Measurements from ENCODE around the gene ERVFRD-1.
"Not testable (repeated sequence)": the region's sequence is repeated elsewhere in the genome, so short reads cannot be mapped to it uniquely, and the experiment has no call there.

The ERVFRD-1 gene

DNA sequence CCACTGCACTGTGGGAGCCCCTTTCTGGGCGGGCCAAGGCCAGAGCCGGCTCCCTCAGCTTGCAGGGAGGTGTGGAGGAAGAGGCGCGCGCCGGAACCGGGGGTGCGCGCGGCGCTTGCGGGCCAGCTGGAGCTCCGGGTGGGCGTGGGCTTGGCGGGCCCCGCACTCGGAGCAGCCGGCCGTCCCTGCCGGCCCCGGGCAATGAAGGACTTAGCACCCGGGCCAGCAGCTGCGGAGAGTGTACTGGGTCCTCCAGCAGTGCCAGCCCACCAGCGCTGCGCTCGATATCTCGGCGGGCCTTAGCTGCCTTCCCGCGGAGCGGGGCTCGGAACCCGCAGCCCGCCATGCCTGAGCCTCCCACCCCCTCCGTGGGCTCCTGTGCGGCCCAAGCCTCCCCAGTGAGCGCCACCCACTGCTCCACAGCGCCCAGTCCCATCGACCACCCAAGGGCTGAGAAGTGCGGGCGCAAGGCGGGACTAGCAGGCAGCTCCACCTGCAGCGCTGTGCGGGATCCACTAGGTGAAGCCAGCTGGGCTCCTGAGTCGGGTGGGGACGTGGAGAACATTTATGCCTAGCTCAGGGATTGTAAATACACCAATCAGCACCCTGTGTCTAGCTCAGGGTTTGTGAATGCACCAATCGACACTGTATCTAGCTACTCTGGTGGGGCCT, 24.2 kb downstream of the ERVFRD-1 start:
- not testable (repeated sequence) for DNase-seq (ENCODE audit: low read depth)

DNA sequence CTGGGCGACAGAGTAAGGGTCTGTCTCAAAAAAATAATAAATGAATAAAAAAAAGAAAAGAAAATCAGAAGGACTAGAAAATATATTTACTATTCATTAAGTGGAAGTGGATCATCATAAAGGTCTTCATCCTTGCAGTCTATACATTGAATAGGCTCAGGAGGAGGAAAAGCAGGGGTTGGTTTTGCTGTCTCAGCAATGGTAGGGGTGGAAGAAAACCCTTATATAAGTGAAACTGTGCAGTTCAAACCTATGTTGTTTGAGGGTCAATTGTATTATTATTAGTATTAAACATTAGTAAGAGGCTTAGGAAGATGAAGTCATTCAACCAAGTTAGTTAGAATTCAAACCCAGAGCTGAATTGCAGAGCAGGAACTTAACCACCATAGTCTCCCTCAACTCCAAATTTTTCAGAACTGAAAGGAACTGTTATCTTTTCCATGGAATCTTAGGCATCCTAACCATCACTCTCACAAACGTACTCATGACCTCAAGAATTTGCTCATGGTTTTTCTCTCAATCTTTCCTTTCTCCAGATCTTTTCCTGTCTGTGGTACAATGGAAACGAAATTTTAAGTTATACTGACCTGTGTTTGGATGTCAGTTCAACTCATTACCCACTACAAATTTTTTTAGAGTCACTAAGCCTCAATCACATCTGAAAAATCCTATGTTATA, 25.6 kb downstream of the ERVFRD-1 start:
- peak; percentile 84 for DNase-seq (ENCODE audit: low read depth)

DNA sequence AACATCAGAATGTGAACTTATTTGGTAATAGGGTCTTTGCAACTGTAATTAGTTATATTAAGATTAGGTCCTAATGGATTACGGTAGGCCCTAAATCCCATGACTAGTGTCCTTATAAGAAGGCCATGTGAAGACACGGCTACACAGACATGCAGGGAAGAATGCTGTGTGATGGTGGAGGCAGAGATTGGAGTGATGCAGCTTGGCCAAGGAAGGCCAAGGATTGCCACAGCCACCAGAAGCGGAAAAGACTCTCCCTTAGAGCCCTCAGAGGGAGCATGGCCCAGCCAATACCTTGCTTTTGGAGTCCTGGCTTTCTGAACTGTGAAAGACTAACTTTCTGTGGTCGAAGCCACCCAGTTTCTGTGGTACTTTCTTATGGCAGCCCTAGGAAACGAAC, 27.6 kb downstream of the ERVFRD-1 start:
- no peak for DNase-seq (ENCODE audit: low read depth)

DNA sequence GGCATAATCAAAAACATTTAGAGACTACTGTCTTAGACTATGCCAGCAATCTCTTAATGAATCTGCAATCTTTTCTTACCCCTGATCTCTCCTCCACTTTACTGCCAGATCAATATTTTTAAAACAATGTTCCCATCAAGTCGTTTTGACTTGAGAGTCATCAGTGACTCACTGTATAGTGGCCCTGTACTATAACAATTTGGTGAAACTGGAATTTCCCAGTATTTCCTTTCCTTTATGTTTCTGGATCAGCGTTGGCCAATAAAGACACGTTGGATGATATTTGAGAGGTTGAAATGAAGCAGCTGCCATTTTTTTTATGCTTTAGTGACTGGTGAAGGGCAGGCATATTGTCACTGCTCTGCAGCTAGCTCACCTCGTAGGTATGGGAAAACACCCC, 28.0 kb downstream of the ERVFRD-1 start:
- peak; percentile 39 for DNase-seq (ENCODE audit: low read depth)

DNA sequence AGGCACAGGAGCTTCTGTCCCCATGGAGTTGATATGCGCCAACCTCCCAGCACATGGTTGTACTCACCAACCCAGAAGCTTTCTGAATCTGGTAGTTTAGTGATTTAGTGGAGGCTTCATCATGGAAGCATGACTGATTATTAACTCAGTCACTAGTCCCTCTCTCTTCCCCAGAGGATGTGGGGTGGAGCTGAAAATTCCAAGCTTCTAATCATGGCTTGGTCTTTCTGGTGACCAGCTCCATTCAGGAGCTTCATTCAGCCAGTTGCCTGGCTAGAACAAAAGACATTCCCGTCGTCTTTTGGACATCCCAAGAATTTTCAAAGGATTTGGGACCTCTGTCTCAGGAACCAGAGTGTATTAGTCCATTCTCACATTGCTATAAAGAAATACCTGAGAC, 31.2 kb downstream of the ERVFRD-1 start:
- no peak for DNase-seq (ENCODE audit: low read depth)

DNA sequence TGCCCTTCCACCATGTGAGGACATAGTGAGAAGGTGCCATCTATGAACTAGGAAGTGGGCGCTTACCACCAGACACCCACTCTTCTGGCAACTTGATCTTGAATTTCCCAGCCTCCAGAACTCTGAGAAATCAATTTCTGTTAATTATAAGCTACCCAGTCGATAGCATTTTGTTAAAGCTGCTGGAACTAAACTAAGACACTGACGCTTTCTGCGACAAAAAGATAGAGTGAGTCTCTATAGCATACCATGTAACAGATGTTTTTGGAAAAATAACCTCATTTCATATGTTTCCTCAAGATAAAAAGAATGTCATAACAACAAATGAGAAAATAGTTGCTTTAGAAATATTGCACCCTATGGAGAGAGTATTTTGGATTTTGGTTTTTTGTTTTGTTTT, 33.3 kb downstream of the ERVFRD-1 start:
- DNase-seq (ENCODE audit: low read depth): no peak

DNA sequence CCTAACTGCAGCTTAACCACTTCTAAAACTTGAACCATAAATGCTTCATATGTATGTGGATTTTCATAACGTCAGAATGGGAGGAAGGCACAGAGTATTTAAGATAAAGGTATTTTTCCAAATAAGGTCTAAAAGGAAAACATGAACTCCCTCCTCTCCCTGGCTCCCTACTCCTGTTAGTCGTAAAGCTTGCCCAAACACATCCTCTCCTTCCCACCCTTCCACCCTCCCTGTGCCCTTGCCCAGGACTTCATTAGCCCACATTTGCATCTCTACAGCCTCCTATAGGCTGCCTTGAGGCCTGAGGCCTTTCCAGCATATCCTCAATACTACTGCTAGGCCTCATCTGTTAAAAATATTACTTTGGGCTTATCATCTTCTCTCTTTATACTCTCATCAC, 35.0 kb downstream of the ERVFRD-1 start:
- no peak for DNase-seq (ENCODE audit: low read depth)

DNA sequence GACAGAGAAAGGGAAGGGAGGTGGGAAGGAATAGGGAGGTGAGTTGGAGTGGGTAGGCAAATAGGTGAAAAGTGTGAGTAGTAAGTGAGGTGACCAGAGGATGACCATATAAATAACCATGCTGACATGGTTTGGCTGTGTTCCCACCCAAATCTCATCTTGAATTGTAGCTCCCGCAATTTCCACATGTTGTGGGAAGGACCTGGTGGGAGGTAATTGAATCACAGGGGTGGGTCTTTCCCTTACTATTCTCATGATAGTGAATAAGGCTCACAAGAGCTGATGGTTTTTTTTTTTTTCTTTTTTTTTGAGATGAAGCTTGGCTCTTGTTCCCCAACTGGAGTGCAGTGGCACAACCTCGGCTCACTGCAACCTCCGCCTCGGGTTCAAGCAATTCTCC, 39.4 kb downstream of the ERVFRD-1 start:
- DNase-seq (ENCODE audit: low read depth): no peak

DNA sequence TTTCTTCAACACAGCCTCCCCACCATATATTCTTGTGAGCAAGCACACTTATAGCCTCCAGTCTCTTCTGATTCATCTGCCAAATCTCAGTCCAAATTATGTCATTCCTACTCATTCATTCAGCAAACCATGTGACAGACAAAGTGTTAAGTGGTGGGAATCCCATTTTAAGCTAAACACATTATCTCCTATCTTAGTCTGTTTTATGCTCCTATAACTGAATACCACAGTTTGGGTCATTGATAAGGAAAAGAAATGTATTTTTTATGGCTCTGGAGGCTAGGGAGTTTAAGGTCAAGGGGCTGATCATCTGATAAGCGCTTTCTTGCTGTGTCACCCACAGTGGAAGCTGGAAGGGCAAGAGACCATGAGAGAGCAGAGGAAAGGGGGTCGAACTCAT, 41.8 kb downstream of the ERVFRD-1 start:
- peak; percentile 20 for DNase-seq (ENCODE audit: low read depth)

DNA sequence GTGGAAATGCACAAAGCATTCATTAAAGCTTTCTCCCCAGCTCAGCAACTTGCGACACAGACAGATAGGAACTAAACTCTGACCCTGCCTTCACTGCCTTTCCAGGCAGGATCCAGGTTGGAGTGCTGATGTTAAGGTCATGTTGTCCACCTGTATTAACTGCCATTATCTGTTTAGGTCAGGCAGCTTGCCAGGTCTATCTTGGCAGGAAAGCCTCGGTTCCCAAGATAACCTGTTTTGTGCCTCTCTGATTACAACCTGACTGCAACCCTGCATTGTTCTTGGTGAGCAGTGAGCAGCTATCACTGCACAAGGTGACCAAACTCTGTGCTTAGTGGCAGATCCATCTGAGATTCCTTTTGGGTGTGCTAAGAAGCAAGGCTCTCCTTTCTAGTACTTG, 44.2 kb downstream of the ERVFRD-1 start:
- no peak for DNase-seq (ENCODE audit: low read depth)

DNA sequence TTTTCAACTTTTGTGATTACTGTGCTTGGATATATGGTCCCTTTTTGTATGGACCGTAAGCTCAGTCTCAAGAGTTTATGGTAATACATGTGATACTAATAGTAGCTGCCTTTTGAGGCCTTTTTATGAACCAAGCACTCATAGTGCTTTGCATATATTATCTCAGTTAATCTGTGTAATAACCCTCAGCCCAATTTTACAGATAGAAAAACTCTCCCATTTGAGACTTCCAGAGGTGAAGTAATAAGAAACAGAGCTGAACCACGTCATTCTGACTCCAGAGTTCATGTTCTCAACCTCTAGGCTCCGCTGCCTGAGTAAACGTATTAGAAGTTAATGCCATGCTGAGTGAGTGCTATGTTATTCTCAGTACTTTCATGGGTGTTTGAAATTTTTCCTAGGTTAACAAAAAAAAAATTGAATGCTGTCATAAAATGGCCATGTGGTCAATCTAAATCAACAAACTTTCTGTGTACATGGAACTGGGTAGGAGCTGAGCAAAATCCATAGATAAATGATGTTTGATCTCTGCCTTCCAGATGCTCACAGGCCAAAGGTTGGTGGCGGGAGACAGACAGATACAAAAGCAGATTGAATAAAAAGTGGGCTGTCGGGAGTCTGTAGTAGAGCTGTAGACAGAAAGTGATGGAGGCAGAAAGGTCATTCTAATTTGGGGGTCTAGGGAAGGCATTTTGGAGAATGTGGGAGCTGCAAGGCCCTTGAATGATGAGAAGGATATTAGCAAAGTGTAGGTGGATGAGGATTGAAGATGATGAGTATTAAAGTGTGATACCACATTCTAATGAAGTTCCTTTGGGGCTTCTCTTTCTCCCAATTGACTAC, 44.8 kb downstream of the ERVFRD-1 start:
- no peak for DNase-seq (ENCODE audit: low read depth)

DNA sequence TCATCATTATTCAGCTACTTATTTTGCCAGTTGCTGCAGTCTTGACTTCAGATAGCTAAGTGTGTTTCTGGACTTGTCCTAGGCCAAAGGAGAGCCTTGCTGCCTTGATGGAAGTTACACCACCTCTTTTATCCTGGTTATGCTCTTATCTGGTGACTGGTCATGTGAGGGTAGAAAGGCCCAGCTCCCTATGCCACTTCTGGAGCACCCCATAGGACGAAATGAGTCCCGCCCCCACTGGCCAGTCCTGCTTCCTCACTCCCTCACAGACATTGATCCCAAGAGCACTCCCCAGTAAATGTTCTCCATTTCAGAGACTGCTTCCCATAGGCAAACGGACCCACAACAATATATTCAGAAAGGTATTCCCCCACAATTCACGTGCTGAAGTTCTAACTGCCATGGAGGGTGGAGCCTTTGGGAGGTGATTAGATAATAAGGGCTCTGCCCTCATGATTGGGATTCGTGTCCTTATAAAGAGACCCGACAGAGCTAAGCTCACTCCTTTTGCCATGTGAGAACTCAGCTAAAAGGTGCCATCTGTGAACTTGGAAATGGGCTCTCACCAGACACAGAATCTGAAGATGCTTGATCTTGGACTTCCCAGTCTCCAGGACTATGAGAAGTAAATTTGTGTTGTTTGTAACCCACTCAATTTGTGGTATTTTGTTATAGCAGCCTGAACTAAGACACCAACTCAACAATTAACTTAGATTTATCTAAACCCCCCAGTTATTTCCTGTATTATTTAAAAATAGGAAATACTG, 45.9 kb downstream of the ERVFRD-1 start:
- DNase-seq (ENCODE audit: low read depth): no peak

DNA sequence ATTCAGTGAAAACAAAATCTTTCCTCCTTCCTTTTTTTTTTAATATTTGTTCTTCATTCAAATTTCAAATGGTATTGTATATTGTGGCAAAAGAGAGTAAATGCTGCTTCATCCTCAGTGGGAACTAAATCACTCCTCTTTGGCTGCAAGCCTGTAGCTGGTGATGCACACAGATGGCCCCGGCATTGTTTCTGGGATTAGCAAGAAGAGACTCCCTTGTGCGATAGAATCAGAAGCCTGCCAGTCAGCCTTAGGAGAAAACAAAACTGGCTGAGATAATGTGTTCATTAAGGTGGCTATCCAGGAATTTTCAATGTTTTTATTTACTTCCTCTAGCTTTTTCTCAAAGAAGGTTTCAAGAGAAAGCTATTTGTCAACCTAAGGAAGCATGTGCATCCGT, 46.7 kb downstream of the ERVFRD-1 start:
- no peak for DNase-seq (ENCODE audit: low read depth)

DNA sequence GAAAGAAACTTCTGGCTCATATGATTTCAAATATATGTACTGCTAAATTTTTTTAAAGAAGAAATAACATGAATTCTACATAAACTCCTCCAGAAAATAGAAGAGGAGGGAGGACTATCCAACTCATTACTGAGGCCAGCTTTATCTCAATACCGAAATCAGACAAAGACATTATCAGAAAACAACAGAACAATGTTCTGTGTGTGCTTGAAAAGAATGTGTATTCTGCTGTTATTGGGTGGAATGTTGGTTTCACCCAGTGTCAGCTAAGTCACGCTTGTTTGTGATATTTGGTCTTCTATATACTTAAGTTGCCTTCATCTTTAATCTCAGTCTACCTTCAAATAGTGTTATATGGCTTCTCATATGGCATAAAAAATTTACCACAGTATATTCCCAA, 48.8 kb downstream of the ERVFRD-1 start:
- no peak for DNase-seq (ENCODE audit: low read depth)

DNA sequence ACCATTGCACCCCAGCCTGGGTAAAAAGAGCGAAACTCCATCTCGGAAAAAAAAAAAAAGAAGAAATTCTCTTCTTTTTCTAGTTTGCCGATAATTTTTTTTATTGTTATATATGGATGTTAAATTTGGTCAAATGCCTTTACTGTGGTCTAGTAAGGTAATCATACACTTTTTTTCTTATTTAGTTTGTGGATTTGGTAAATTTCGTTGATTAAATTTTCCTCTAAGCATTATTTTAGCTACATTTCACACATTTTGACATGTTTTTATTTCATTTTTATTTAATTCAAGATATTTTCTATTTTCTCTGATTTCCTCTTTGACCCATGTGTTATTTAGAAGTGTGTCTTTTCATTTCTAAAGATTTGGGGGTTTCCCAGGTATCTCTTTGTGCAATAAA, 49.4 kb downstream of the ERVFRD-1 start:
- DNase-seq (ENCODE audit: low read depth): no peak

DNA sequence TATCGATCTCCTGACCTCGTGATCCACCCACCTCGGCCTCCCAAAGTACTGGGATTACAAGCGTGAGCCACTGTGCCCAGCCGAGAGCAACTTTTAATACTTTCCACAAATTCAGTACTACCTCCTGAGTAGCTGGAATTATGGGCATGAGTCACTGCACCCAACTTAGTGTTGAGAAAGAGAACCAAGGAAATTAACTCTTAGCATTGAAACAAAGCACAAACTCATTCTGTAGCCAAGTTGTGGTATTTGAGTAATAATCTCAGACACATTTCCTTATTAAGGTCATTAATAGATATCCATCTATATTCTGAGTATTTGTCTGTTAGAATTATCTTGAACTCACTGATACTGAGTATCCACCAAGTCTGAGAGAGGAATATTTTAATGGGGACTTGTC, 53.1 kb downstream of the ERVFRD-1 start:
- DNase-seq (ENCODE audit: low read depth): no peak

DNA sequence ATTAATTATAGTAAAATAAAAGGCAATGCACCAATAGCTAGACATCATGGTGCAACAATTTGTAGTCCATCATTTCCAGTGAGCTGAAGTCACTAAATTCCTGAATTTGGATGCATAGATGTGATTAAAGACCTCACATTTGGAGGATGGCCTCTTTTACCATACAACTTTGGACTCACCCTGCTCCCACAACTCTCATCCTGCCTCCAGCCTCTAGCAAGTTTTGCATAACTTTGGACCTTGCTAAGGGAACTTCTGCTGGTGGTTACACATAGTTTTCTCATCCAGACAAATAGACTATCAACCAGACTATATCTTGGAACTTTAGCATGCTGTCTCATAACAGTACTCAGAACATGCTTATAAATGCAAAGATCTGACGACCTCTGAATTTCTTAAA, 54.7 kb downstream of the ERVFRD-1 start:
- no peak for DNase-seq (ENCODE audit: low read depth)

DNA sequence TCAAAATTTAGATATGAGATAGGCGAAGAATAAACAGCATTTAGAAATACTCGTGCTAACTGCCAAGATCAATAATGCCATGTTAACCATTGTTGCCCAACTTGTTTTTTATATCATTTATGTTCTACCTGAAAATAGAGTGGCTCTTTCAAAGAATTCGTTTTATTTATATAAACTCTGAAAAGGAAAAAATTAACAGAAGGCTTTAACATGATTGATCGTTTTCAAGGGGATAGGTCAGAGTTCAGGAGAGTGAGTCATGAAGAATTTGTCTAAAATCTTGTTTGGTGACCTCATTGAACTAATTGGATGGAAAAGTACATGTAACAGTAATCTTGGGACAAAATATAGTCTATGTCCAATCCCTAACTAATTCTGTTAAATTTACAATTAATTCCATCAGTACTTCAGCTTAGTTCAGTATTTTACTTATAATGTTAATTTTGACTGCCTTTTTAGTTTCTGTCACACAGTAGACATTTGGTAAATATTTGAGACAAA, 56.3 kb downstream of the ERVFRD-1 start:
- peak; percentile 26 for DNase-seq (ENCODE audit: low read depth)

DNA sequence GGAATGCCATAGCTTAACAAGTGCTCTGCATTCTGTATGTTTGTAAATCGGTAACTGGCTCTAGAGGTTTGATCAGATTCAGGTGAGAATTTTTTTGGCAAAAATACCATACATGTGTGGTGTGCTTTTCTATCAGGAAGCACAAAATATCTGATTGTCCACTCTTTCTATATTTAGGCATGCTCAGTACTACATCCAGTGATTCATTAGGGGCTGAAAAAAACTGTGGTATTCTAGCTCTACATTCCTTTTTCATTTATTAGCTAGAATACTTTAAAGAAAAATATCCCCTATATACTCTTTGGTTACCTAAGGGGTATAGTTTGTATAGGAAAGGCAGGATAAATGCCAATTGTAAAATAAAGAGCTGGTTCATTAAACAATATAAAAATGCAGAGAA, 56.8 kb downstream of the ERVFRD-1 start:
- DNase-seq (ENCODE audit: low read depth): peak; percentile 44

DNA sequence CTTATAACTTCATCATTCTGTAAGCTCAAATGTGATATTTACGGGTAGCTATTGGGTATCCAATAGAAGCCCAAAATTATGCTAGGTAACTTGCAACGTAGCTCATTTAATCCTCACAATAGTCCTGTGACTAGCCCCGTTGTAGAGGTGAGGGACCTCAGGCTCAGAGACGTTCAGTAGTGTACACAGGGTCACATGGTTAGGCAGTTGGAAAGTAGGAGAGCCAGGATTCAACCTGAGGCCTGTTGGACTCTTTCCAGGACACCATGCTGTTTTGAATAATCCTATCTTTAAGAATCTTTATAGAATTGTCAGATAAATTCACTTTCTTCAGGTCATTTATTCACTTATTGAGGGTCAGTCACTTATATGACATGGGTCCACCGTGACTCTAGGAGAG, 58.2 kb downstream of the ERVFRD-1 start:
- DNase-seq (ENCODE audit: low read depth): no peak

All from EH (cell line).